Adrenal gland (tissue), 12 donors: ENCODE data around the gene PRKAR1B. TPM values are rescaled to one million over a fixed set of nuclear protein-coding genes. Genes with fewer than 3 reads are reported as not detected.

Experiments
- DNase-seq, 7 donors: peaks; one replicate each; pipeline ENCODE4 v3.0.0-alpha.2; 2019 to 2020
- H3K27ac ChIP-seq, 5 donors: fragments of 200-600 bp; sonication (generic) in 4 of 5; 1 replicate in 3 of 5; 2 replicates in 2 of 5; pipeline versions ENCODE4 v1.5.1 to v1.8.0; 2016 to 2020; ENCODE audit warnings: mild to moderate bottlenecking in 1 of 5
- H3K27me3 ChIP-seq: fragments of 200-600 bp; 2 replicates; pipeline ENCODE4 v1.8.0; 2021
- H3K36me3 ChIP-seq, 2 donors: fragments of 200-600 bp; replicated peaks in 1 of 2; 1 replicate in 1 of 2; 2 replicates in 1 of 2; pipeline versions ENCODE4 v1.5.1 to v1.8.0; 2018 to 2022
- H3K4me1 ChIP-seq, 2 donors: fragments of 200-600 bp; replicated peaks in 1 of 2; 1 replicate in 1 of 2; 2 replicates in 1 of 2; pipeline versions ENCODE4 v1.5.1 to v1.8.0; 2018 to 2021
- H3K4me3 ChIP-seq, 4 donors: fragments of 200-600 bp; sonication (generic) in 3 of 4; one replicate each; pipeline ENCODE4 v1.5.1; 2016 to 2018
- H3K9me3 ChIP-seq, 3 donors: fragments of 200-600 bp; sonication (generic) in 1 of 3; replicated peaks in 1 of 3; 1 replicate in 2 of 3; 2 replicates in 1 of 3; pipeline versions ENCODE4 v1.5.1 to v1.8.0; 2016 to 2021
- POLR2A ChIP-seq, 2 donors: fragments of 450-650 bp; IDR thresholded peaks; one replicate each; pipeline ENCODE4 v1.6.1; 2017; ENCODE audit warnings: antibody characterized with exemption in 2 of 2, mild to moderate bottlenecking in 2 of 2, moderate library complexity in 1 of 2
- WGBS, 4 donors: extraction: QIAGEN DNeasy Blood & Tissue Kit in 2 of 4; methylation state at CpG; one replicate each; pipeline versions ENCODE4 v1.1.5 to v1.1.7; 2013 to 2017; 5-methylcytosine and 5-hydroxymethylcytosine counted together
- intact Hi-C, 2 donors: fragments of 100-400 bp; cut with DNase I; formaldehyde crosslinking; loops; one replicate each; pipeline versions ENCODE4 v1.14.1 to v1.15.0; 2022 to 2023
- polyA plus RNA-seq, 3 donors: library from polyadenylated mRNA; stranded (reverse); fragments of 200-250 nt in 2 of 3; fragments of 350-450 nt in 1 of 3; fragmentation: Illumina TruSeq in 1 of 3; extraction: RNeasy Lipid Tissue Mini Kit (QIAGEN cat#74804) in 1 of 3; gene quantifications; one replicate each; pipeline ENCODE4 v1.2.3, GENCODE V29; 2013 to 2014
- total RNA-seq, 9 donors: library from RNA; depleted of rRNA in 4 of 9; stranded (reverse); fragments of >200 nt in 4 of 9; fragments of 120-200 nt in 1 of 9; fragmentation: NEBNext Ultra II Directional in 1 of 9; extraction: Animal tissue kit (Norgen Biotek cat#: 25700) in 1 of 9; gene quantifications; one replicate each; pipeline versions ENCODE4 v1.1.0 to v1.2.4, GENCODE V29; 2013 to 2023
- TF ChIP-seq, protein P1 (sequence below), 6 experiments: fragments of 450-650 bp in 4 of 6; fragments of 200-600 bp in 2 of 6; sonication (generic) in 1 of 6; IDR thresholded peaks; 1 replicate in 5 of 6; 2 replicates in 1 of 6; pipeline versions ENCODE4 v1.5.1 to v1.8.0; 2016 to 2021; ENCODE audit warnings: antibody characterized with exemption in 6 of 6, mild to moderate bottlenecking in 2 of 6, moderate library complexity in 1 of 6
- donor health status: healthy with polysubstance abuse.
- donor health status: Bipolar disorder and iron deficiency.
- donor health status: DM: yes; HTN: yes; CAD: no.
- donor health status: DM: no; HTN: no; CAD: no.
- donor health status: DM: no; HTN: no; CAD: no.
- donor health status: DM: yes; HTN: yes; CAD: no.

Gene PRKAR1B
- total and polyA plus RNA-seq, 12 donors = 5.2 to 21.5 (median 11.7) TPM

DNA sequence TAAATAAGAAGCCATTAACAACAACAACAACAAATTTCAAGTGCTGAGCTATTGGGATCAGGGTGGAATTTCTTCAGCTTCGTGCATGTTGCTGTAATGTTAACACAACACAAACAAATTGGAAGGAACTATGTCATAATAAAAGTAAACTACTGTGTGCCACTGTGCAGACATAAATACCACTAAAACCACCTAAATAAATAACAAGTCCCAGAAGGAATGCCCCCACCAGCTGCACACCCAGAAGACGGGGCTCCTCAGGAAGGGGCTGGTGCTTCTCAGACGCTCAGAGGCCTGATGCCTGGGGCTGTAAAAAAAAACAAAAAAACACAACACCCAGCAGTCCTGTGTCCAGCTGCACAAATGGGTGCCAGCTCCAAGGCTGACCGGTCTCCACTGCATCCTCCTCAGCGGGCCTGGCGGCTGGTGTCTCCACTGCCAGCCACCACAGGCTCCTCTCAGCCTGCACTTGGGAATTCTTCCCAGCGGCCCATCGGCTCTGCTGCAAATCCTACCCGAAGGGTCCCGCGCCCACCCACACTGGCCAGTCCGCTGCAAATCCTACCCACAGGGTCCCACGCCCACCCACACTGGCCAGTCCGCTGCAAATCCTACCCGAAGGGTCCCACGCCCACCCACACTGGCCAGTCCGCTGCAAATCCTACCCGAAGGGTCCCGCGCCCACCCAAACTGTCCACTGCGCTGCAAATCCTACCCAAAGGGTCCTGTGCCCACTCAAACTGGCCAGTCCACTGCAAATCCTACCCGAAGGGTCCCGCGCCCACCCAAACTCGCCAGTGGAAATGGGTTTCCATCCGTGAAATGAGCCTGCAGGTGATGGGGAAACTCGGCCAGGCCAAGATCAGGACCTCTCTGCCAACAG is 36.4 kb downstream of the PRKAR1B start:
- Histone ChIP-seq H3K4me1 (no peaks in the 10 kb centered on the region), H3K27ac (no peak overlapping the region), H3K4me3 (no peak overlapping the region), H3K9me3 (peaks cover 0 to 8% (median 0%) of the 10 kb centered on the region in 3 donors), H3K27me3 (no peaks in the 10 kb centered on the region), H3K36me3 (no peaks in the 10 kb centered on the region)
- TF ChIP-seq, protein P1, sequence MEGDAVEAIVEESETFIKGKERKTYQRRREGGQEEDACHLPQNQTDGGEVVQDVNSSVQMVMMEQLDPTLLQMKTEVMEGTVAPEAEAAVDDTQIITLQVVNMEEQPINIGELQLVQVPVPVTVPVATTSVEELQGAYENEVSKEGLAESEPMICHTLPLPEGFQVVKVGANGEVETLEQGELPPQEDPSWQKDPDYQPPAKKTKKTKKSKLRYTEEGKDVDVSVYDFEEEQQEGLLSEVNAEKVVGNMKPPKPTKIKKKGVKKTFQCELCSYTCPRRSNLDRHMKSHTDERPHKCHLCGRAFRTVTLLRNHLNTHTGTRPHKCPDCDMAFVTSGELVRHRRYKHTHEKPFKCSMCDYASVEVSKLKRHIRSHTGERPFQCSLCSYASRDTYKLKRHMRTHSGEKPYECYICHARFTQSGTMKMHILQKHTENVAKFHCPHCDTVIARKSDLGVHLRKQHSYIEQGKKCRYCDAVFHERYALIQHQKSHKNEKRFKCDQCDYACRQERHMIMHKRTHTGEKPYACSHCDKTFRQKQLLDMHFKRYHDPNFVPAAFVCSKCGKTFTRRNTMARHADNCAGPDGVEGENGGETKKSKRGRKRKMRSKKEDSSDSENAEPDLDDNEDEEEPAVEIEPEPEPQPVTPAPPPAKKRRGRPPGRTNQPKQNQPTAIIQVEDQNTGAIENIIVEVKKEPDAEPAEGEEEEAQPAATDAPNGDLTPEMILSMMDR (IDR thresholded peaks at IDR 0.05) = no peak
- no peak for TF ChIP-seq POLR2A (IDR thresholded peaks at IDR 0.05)
- intact Hi-C loops = no loop called here
- WGBS, 4 donors = 94 to 97% (median 96%) methylated on average over 23 to 27 of the region's 27 CpGs
- DNase-seq = no peak

DNA sequence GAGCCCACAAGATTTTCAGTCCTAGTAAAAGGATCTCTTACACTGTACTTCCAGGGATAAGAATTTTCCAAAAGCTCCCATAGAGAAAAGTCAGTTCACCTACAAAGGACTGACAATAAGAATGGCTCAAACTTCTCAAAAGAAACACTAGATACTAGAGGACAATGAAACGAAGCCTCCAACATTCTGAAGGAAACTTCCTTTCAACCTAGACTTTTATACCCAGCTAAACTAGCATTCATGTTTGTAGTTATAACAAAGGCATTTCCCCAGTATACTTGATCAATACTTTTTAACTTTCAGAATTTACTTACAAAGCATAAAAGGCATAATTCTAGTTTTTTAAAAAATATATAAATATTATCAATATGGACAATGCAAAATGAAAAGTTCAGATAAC is 41.5 kb downstream of the PRKAR1B start:
- Histone ChIP-seq H3K4me3 (no peak overlapping the region), H3K4me1 (no peaks in the 10 kb centered on the region), H3K27me3 (no peaks in the 10 kb centered on the region), H3K27ac (no peak overlapping the region), H3K36me3 (no peaks in the 10 kb centered on the region), H3K9me3 (peaks cover 0 to 9% (median 0%) of the 10 kb centered on the region in 3 donors)
- WGBS, 4 donors = 90 to 100% (median 96%) methylated on average over 1 of the region's 1 CpG
- intact Hi-C loops = no loop called here
- DNase-seq = no peak
- TF ChIP-seq POLR2A (IDR thresholded peaks at IDR 0.05) = no peak
- TF ChIP-seq, protein P1 (IDR thresholded peaks at IDR 0.05) = no peak

DNA sequence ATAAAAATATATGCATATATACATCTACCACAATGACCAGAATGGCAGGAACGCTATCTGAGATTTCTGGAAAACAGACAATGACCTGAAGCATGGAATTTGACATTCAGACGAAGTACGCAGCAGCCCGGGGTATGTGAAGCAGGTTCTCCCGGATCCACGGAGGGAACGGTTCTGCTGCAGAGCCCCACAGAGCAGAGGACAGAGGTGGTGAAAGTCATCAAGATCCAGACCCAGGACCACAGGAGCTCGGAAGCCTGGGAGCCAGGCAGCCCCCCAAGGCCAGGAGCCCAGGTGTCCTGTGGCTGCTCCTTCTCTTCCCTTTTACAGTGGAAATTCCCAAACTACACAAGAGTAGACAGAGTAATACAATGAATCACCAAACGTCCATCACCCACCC is 42.7 kb downstream of the PRKAR1B start:
- no peaks in the 10 kb centered on the region for H3K36me3 ChIP-seq
- DNase-seq = no peak

DNA sequence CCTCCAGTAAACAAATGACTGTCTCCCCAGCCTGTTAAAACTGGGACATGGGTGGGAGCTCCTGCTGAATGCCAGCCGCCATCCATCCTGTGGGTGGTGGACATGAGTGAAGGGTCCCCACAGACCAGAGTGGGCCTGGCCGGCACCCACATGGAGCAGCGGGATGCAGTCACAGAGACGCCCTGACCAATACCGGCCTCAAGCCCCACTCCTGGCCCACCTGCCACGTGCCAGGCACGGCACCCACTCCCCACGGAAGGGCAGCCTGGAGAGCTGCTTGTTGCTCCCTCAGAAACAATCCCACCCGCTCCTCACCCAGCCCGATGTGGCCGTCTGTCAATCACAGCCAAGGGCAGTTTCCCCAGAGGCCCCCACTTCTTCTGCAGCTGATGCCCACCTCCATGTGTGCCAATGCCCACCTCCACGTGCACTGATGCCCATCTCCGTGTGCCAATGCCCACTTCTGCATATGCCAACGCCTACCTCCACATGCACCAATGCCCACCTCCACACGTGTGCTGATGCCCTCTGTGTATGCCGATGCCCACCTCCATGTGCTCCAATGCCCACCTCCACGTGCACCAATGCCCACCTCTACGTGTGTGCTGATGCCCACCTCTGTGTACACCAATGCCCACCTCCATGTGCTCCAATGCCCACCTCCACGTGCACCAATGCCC is 43.4 kb downstream of the PRKAR1B start:
- no peak for TF ChIP-seq POLR2A (IDR thresholded peaks at IDR 0.05)
- TF ChIP-seq, protein P1 (IDR thresholded peaks at IDR 0.05) = no peak
- Histone ChIP-seq H3K9me3 (peaks cover 0 to 8% (median 0%) of the 10 kb centered on the region in 3 donors), H3K4me1 (no peaks in the 10 kb centered on the region), H3K27ac (no peak overlapping the region), H3K36me3 (no peaks in the 10 kb centered on the region), H3K4me3 (no peak overlapping the region), H3K27me3 (no peaks in the 10 kb centered on the region)
- 92 to 97% (median 96%) methylated on average over 8 to 19 of the region's 19 CpGs for WGBS, 4 donors
- intact Hi-C loops = no loop called here
- DNase-seq = no peak

More for the DNA sequence above, 42.7 kb downstream of the PRKAR1B start:
- H3K27ac ChIP-seq = no peak overlapping the region
- WGBS, 4 donors = 91 to 93% (median 92%) methylated on average over 8 to 9 of the region's 9 CpGs
- H3K9me3 ChIP-seq = peaks cover 0 to 9% (median 0%) of the 10 kb centered on the region in 3 donors
- H3K27me3 ChIP-seq = no peaks in the 10 kb centered on the region
- TF ChIP-seq, protein P1 (IDR thresholded peaks at IDR 0.05) = no peak
- TF ChIP-seq POLR2A (IDR thresholded peaks at IDR 0.05) = no peak
- intact Hi-C loops = no loop called here
- no peaks in the 10 kb centered on the region for H3K4me1 ChIP-seq
- no peak overlapping the region for H3K4me3 ChIP-seq
